Vagina (tissue), 2 donors: ENCODE measurements around the gene PGP. TPM values are rescaled to one million over a fixed set of nuclear protein-coding genes. Genes with fewer than 3 reads are reported as not detected.

Experiments used
- DNase-seq, 2 donors: peaks; one replicate each; pipeline ENCODE4 v3.0.0-alpha.2; 2017; ENCODE audit errors: extremely low spot score in 2 of 2
- H3K27ac ChIP-seq: fragments of 200-600 bp; sonication (generic); one replicate; pipeline ENCODE4 v1.5.1; 2019
- H3K27me3 ChIP-seq: fragments of 200-600 bp; sonication (generic); one replicate; pipeline ENCODE4 v1.5.1; 2019
- H3K36me3 ChIP-seq, 2 donors: fragments of 200-600 bp; sonication (generic); one replicate each; pipeline ENCODE4 v1.5.1; 2017 to 2019
- H3K4me1 ChIP-seq: fragments of 200-600 bp; sonication (generic); one replicate; pipeline ENCODE4 v1.5.1; 2019
- H3K4me3 ChIP-seq, 2 donors: fragments of 200-600 bp; sonication (generic); 1 replicate in 1 of 2; 2 replicates in 1 of 2; pipeline ENCODE4 v1.5.1; 2016 to 2019
- H3K9me3 ChIP-seq: fragments of 200-600 bp; sonication (generic); one replicate; pipeline ENCODE4 v1.5.1; 2019
- CTCF ChIP-seq, 3 experiments: fragments of 450-650 bp in 2 of 3; fragments of 200-600 bp in 1 of 3; sonication (generic) in 1 of 3; IDR thresholded peaks; one replicate each; pipeline ENCODE4 v1.5.1; 2017 to 2019; ENCODE audit warnings: antibody characterized with exemption in 3 of 3, mild to moderate bottlenecking in 2 of 3, moderate library complexity in 2 of 3
- POLR2A ChIP-seq, 2 donors: fragments of 450-650 bp; IDR thresholded peaks; one replicate each; pipeline ENCODE4 v1.6.1; 2017; ENCODE audit warnings: antibody characterized with exemption in 2 of 2, mild to moderate bottlenecking in 2 of 2, moderate library complexity in 2 of 2
- POLR2AphosphoS5 ChIP-seq, 2 donors: sonication (generic); formaldehyde crosslinking; IDR thresholded peaks; one replicate each; pipeline ENCODE4 v1.9.0; 2017; ENCODE audit warnings: antibody characterized with exemption in 2 of 2, mild to moderate bottlenecking in 2 of 2, low read depth in 1 of 2; ENCODE audit not compliant: insufficient read depth in 1 of 2
- intact Hi-C: fragments of 100-400 bp; cut with DNase I; formaldehyde crosslinking; loops from one replicate; pipeline ENCODE4 v1.15.1; 2023
- total RNA-seq: library from RNA; depleted of rRNA; stranded (reverse); fragments of >200 nt; gene quantifications from one replicate; pipeline ENCODE4 v1.2.3, GENCODE V29; 2016

Gene PGP
- total RNA-seq, 1 donor from 2014 or later = 15.5 TPM

GRCh38 chr16:2210386-2211365, 4.0 kb downstream of the PGP start, which contains the start of gene BRICD5:
TSS of gene BRICD5 (minus strand) at chr16:2210863. CDS start at chr16:2210833, 30 bp downstream.
- intact Hi-C loops = no loop called here
- Histone ChIP-seq H3K27ac (no peak within 1 kb of the TSS), H3K9me3 (no peaks in the 10 kb centered on the region)

GRCh38 chr16:2210009-2210332, 4.7 kb downstream of the PGP start:
- peaks cover 0 to 23% of the 10 kb centered on the region in 2 donors for H3K36me3 ChIP-seq
- no peak overlapping the region for H3K27ac ChIP-seq
- H3K4me1 ChIP-seq = peaks cover 38% of the 10 kb centered on the region
- H3K27me3 ChIP-seq = no peaks in the 10 kb centered on the region
- no peak for TF ChIP-seq CTCF (IDR thresholded peaks at IDR 0.05)
- no peak for TF ChIP-seq POLR2A (IDR thresholded peaks at IDR 0.05)
- TF ChIP-seq POLR2AphosphoS5 (IDR thresholded peaks at IDR 0.05; ENCODE audit: insufficient read depth in 1 of 2, low read depth in 1 of 2) = no peak
- H3K9me3 ChIP-seq = no peaks in the 10 kb centered on the region
- DNase-seq = no peak
- H3K4me3 ChIP-seq = no peak overlapping the region
- intact Hi-C loops = no loop called here

More at GRCh38 chr16:2210386-2211365, 4.0 kb downstream of the PGP start, which contains the start of gene BRICD5:
- Histone ChIP-seq H3K4me1 (peaks cover 43% of the 10 kb centered on the region), H3K36me3 (peaks cover 0 to 23% of the 10 kb centered on the region in 2 donors), H3K4me3 (no peak within 1 kb of the TSS), H3K27me3 (no peaks in the 10 kb centered on the region)
- no peak for DNase-seq
- TF ChIP-seq POLR2AphosphoS5 (IDR thresholded peaks at IDR 0.05; ENCODE audit: insufficient read depth in 1 of 2, low read depth in 1 of 2) (no peak), CTCF (IDR thresholded peaks at IDR 0.05) (no peak), POLR2A (IDR thresholded peaks at IDR 0.05) (no peak)

GRCh38 chr16:2209258-2210008, 5.2 kb downstream of the PGP start:
- H3K4me3 ChIP-seq = no peak overlapping the region
- no peaks in the 10 kb centered on the region for H3K27me3 ChIP-seq
- H3K4me1 ChIP-seq = peaks cover 42% of the 10 kb centered on the region
- peaks cover 0 to 23% of the 10 kb centered on the region in 2 donors for H3K36me3 ChIP-seq
- DNase-seq = no peak
- TF ChIP-seq POLR2AphosphoS5 (IDR thresholded peaks at IDR 0.05; ENCODE audit: insufficient read depth in 1 of 2, low read depth in 1 of 2) (no peak), POLR2A (IDR thresholded peaks at IDR 0.05) (no peak), CTCF (IDR thresholded peaks at IDR 0.05) (no peak)
- no peaks in the 10 kb centered on the region for H3K9me3 ChIP-seq
- no peak overlapping the region for H3K27ac ChIP-seq
- intact Hi-C loops = no loop called here

- intact Hi-C loops = no loop called here
- Histone ChIP-seq H3K27me3 (no peaks in the 10 kb centered on the region), H3K9me3 (no peaks in the 10 kb centered on the region), H3K27ac (no peak overlapping the region), H3K4me1 (peaks cover 38% of the 10 kb centered on the region), H3K4me3 (no peak overlapping the region), H3K36me3 (peaks cover 0 to 23% of the 10 kb centered on the region in 2 donors)
- TF ChIP-seq CTCF (IDR thresholded peaks at IDR 0.05) = no peak
- no peak for TF ChIP-seq POLR2AphosphoS5 (IDR thresholded peaks at IDR 0.05; ENCODE audit: insufficient read depth in 1 of 2, low read depth in 1 of 2)
- TF ChIP-seq POLR2A (IDR thresholded peaks at IDR 0.05) = no peak
- no peak for DNase-seq
Measured at GRCh38 chr16:2208772-2209171, 5.9 kb downstream of the PGP start.
